ENCODE measurements around the gene CC2D1A. TPM values are rescaled to one million over a fixed set of nuclear protein-coding genes. Genes with fewer than 3 reads are reported as not detected.

CC2D1A gene
- total and polyA plus RNA-seq, 4 donors = 7.4 to 12.0 (median 9.9) TPM

DNA sequence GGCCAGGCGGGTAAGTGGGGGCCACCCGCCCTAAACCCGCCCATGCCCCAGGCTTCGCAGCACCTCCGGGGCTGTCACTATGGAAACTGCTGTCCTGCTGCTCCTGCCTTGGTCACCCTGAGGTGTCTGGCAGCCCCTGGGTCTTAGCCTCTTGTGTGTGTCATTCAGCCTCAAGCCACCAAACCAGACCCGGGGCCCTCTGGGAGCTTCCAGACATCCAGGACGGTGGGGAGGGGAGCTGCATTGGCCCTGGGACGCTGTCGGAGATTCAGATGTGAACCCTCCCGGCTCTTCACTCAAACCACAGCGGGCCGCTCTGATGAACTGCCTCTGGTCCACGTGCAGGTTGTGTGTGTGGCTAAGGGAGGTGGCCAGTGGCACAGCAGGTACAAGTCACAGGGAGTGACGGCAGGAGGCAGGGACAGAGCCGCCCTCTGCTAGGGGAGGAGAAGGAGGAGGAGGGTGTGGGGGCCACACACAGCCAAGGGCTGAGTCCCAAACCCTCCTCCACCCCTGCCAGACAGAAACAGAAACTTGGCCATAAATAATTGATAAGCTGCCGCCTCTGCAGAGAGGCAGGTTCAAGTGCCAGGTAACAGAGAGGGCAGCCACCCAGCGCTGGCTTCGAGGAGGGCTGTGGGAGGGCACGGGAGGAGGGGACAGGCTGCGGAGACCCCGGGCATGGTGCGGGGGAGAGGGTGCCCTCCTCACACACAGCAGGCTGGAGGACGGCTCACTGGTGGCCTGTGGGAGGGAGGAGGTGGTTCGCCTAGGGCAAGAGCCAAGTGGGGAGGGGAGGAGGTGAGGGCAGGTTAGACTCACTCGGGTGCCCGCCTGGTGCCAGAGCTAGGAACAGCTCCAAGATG, 21.0 kb upstream of the CC2D1A start:
- no peaks in the 10 kb centered on the region for H3K9me3 ChIP-seq (ENCODE audit: control insufficient read depth in 4 of 4, low read length in 3 of 4)
- WGBS = 72% methylated on average over 26 of the region's 26 CpGs
- TF ChIP-seq, protein P1, sequence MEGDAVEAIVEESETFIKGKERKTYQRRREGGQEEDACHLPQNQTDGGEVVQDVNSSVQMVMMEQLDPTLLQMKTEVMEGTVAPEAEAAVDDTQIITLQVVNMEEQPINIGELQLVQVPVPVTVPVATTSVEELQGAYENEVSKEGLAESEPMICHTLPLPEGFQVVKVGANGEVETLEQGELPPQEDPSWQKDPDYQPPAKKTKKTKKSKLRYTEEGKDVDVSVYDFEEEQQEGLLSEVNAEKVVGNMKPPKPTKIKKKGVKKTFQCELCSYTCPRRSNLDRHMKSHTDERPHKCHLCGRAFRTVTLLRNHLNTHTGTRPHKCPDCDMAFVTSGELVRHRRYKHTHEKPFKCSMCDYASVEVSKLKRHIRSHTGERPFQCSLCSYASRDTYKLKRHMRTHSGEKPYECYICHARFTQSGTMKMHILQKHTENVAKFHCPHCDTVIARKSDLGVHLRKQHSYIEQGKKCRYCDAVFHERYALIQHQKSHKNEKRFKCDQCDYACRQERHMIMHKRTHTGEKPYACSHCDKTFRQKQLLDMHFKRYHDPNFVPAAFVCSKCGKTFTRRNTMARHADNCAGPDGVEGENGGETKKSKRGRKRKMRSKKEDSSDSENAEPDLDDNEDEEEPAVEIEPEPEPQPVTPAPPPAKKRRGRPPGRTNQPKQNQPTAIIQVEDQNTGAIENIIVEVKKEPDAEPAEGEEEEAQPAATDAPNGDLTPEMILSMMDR (IDR thresholded peaks at IDR 0.05; ENCODE audit: low read depth, low read length, missing input control) = no peak
- TF ChIP-seq FOXA2 (IDR thresholded peaks at IDR 0.05) = no peak
- no peak for TF ChIP-seq HNF4A (conservative IDR thresholded peaks at IDR 0.05)
- no peak for TF ChIP-seq TAF1 (conservative IDR thresholded peaks at IDR 0.05)
- TF ChIP-seq HNF4G (IDR thresholded peaks at IDR 0.05) = no peak
- TF ChIP-seq, protein P2, sequence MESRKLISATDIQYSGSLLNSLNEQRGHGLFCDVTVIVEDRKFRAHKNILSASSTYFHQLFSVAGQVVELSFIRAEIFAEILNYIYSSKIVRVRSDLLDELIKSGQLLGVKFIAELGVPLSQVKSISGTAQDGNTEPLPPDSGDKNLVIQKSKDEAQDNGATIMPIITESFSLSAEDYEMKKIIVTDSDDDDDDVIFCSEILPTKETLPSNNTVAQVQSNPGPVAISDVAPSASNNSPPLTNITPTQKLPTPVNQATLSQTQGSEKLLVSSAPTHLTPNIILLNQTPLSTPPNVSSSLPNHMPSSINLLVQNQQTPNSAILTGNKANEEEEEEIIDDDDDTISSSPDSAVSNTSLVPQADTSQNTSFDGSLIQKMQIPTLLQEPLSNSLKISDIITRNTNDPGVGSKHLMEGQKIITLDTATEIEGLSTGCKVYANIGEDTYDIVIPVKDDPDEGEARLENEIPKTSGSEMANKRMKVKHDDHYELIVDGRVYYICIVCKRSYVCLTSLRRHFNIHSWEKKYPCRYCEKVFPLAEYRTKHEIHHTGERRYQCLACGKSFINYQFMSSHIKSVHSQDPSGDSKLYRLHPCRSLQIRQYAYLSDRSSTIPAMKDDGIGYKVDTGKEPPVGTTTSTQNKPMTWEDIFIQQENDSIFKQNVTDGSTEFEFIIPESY (IDR thresholded peaks at IDR 0.05) = no peak
- TF ChIP-seq EGR1 (IDR thresholded peaks at IDR 0.05; ENCODE audit: low read depth in 2 of 2) = no peak
- no peak for TF ChIP-seq JUND (IDR thresholded peaks at IDR 0.05)
- TF ChIP-seq RAD21 (IDR thresholded peaks at IDR 0.05) = no peak
- TF ChIP-seq FOXA1 (IDR thresholded peaks at IDR 0.05) = no peak
- TF ChIP-seq, protein P3, sequence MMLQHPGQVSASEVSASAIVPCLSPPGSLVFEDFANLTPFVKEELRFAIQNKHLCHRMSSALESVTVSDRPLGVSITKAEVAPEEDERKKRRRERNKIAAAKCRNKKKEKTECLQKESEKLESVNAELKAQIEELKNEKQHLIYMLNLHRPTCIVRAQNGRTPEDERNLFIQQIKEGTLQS (IDR thresholded peaks at IDR 0.05) = no peak
- TF ChIP-seq SP1 (IDR thresholded peaks at IDR 0.05) = no peak
- H3K27ac ChIP-seq (ENCODE audit: low read depth in 1 of 2, low read length in 2 of 2) = no peak overlapping the region
- H3K9ac ChIP-seq (ENCODE audit: low read depth in 1 of 2, low read length in 2 of 2) = no peak overlapping the region
- H3K27me3 ChIP-seq (ENCODE audit: control insufficient read depth in 4 of 4, insufficient read depth in 4 of 4, low read length in 3 of 4) = no peaks in the 10 kb centered on the region
- peaks cover 0 to 7% (median under 1%) of the 10 kb centered on the region in 4 donors for H3K4me1 ChIP-seq (ENCODE audit: control insufficient read depth in 4 of 4, insufficient read depth in 4 of 4, low read length in 3 of 4)
- no peak overlapping the region for H3K4me3 ChIP-seq (ENCODE audit: low read depth in 1 of 3, low read length in 3 of 3)
- no peak for DNase-seq (ENCODE audit: low spot score)
- no peaks in the 10 kb centered on the region for H3K36me3 ChIP-seq (ENCODE audit: control insufficient read depth in 4 of 4, insufficient read depth in 3 of 4, low read depth in 1 of 4, low read length in 3 of 4)

DNA sequence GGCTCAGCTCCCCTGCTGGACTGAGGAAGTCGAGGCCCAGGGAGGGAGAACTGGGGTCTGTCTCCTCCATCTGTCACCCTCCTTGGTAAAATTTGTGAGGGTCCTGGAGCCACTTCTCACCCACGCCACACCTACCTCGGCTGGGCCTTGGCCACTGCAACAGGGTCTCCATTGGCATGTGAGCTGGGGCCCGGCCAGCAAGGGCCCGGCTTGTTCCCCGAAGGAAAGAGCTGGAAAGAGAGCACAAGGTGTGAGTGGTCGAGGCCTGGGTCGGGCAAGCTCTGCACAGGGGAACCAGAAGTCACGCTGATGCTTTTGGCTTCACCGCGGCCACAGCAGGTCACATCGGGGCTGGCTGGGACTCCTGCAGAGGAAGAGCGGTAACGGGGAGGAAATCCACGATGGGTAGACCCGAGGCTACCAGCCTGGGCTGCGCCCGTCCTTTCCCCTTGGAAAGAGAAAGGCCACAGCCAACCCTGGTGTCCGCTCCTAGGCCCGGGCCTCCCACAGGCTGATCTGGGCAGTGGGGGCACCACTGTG, 20.1 kb upstream of the CC2D1A start:
- no peaks in the 10 kb centered on the region for H3K27me3 ChIP-seq (ENCODE audit: control insufficient read depth in 4 of 4, insufficient read depth in 4 of 4, low read length in 3 of 4)
- DNase-seq (ENCODE audit: low spot score) = no peak
- WGBS = 90% methylated on average over 20 of the region's 20 CpGs
- H3K27ac ChIP-seq (ENCODE audit: low read depth in 1 of 2, low read length in 2 of 2) = no peak overlapping the region
- H3K4me3 ChIP-seq (ENCODE audit: low read depth in 1 of 3, low read length in 3 of 3) = no peak overlapping the region
- H3K9me3 ChIP-seq (ENCODE audit: control insufficient read depth in 4 of 4, low read length in 3 of 4) = no peaks in the 10 kb centered on the region
- no peaks in the 10 kb centered on the region for H3K36me3 ChIP-seq (ENCODE audit: control insufficient read depth in 4 of 4, insufficient read depth in 3 of 4, low read depth in 1 of 4, low read length in 3 of 4)
- H3K4me1 ChIP-seq (ENCODE audit: control insufficient read depth in 4 of 4, insufficient read depth in 4 of 4, low read length in 3 of 4) = no peaks in the 10 kb centered on the region
- no peak for TF ChIP-seq EGR1 (IDR thresholded peaks at IDR 0.05; ENCODE audit: low read depth in 2 of 2)
- TF ChIP-seq, protein P2 (IDR thresholded peaks at IDR 0.05) = no peak
- no peak overlapping the region for H3K9ac ChIP-seq (ENCODE audit: low read depth in 1 of 2, low read length in 2 of 2)

Measured in liver (tissue), 9 donors.